HG02763 (cell line): ENCODE results near the gene CMTM1.
"Not testable (repeated sequence)": the region's sequence is repeated elsewhere in the genome, so short reads cannot be mapped to it uniquely, and the experiment has no call there.

ENCODE experiments used
- ATAC-seq: cut with Tn5 transposase; IDR thresholded peaks from one replicate; pipeline ENCODE4 v1.9.1; 2021; ENCODE audit warnings: mild to moderate bottlenecking, moderate library complexity; ENCODE audit not compliant: unreplicated experiment

Gene CMTM1

DNA sequence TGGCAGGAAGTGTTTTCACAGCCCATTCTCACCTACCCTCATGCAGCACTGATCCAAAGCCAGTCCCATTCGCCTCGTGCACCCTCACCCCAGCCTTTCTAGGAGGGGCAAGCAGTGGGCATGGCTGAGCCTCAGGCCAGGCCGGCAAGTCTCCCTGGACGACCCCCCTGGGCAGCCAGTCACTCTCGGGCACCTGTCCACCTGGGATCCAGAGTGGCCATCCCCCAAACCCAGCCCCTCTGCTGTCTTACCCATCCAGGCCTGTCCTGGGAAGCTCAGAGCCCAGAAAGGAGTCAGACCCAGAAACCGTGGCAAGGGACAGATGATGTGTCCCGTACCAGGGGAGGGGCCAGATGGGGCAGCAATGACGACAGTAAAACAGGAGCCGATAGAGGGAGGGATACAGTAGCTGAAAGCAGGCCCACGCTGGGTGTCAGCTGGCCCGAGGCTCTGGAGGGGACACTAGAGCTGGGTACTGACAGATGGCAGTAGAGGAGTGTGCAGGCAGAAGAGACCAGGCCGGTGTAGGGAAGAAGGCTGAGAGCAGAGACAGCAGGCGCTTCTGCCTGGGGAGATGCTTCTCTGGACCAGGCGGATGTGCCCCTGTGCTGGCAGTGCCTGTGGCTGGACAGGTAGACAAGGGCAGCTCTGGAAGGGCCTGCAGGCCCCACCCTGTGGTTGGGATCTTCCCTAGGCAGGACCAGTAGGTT, 44.0 kb downstream of the CMTM1 start:
- no peak for ATAC-seq

DNA sequence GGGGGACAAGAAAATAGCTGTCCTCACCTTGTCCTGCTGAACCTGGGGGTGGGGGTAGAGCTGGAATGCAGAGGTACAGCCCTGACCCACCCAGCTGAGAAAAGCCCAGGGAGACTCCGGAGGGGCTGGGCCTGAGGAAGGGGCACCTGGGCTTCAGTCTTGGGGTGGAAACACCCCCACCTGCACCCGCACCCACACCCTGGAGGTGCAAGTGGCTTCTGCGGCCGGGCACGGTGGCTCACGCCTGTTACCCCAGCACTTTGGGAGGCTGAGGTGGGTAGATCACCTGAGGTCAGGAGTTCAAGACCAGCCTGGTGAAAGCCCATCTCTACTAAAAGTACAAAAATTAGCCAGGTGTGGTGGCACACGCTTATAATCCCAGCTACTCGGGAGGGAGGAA, 45.7 kb downstream of the CMTM1 start:
- ATAC-seq = not testable (repeated sequence)

DNA sequence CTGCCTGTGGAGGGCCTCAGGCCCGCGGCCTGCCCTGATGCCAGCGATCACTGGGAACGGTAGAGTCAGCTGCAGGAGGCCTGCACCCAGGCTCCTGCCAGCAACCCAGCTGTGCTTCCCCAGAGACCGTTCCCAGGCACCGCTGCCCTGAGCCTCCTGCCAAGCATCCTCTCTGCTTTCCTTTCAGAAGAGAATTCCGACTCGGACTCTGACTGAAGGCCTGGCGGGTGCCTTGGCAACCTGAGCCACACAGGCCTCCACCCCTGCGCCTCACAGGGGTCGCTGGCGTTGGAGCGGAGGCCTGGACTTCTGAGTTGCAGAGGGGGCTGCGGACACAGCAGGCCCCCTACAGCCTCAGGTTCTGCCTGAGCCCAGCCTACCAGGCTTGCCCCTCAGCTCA, 46.2 kb downstream of the CMTM1 start:
- no peak for ATAC-seq

DNA sequence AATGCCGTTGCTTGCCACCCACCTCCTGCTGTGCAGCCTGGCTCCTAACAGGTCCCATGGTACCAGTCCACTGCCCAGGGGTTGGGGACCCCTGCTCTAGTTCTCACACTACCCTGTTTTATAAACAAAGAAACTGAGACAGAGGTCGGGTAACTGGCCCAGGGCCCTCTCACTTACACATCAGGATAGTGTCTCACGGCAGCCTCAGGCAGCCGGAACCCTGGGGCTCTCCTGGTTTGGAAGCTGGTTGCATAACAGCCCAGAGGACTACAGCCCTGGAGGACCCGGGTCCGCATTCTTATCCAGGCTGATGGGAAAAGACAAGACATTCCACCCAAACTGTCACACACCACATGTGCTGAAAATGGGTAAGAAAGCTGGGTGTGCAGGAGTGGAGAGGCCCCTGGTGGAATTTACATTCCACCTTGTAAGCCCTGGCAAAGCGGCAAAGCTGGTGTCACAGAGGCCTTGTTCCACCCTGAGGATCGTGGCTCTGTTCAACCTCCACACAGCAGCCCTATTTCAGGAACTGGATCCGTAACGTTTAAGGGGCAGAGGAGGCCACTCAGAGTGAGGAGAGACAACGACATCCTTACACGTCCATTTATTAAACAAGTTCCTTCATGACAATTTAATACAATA, 48.0 kb downstream of the CMTM1 start:
- ATAC-seq = no peak

DNA sequence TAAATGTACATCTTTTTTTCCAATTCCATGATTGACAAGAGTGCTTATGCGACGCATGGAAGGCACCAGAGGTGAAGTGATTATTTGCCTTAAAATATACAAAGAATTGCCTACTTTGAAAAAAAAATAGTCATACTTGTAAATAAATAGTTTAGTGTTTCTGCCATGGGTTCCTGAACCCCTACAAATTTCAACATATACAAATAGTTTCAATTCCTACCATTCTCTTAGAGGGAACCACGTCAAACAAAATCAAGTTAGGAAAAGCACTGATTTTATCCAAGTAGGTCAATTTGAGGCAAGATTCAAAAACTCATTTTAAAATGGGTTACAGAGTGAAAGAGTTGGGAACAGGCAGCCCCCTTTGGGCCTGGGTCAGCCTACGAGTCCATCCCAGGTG, 49.9 kb downstream of the CMTM1 start:
- ATAC-seq = no peak

DNA sequence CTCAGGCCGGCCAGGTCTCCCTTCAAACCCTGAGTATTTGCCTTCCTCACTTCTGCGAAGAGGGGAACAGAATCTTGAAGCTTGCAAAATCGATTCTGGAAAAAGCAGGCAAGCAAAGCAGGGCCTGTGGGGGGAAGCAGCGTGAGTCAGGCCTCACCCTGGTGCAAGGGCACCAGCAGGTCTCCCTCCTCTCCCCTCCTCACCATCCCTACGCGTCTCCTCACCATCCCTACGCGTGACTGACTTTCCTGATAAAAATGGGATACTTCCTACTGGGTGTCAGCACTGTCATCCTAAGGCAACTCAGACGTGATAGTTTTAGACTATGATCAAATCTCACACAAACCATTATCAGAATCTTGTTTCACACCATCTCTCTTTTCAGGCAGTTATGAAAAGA, 50.4 kb downstream of the CMTM1 start:
- no peak for ATAC-seq

DNA sequence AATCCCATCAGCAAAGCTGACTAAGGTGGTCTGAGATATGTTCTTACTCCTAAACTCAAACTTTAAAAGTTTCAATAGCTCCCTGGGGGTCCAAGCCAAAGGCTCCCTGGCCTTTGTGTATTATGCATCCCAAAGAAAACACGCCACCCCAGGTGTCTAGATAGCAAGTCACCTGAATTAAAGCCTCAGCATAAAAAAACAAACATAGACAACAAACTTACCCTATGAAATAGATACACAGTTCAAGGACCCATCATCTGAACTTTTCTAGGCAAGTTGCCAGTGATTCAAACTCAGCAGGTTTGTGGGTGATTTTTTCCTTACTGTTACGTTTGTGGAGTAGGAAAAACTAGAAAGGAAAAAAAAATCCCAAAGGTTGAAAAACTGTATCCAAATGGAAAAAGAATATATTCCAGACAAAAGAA, 50.8 kb downstream of the CMTM1 start:
- ATAC-seq = no peak

DNA sequence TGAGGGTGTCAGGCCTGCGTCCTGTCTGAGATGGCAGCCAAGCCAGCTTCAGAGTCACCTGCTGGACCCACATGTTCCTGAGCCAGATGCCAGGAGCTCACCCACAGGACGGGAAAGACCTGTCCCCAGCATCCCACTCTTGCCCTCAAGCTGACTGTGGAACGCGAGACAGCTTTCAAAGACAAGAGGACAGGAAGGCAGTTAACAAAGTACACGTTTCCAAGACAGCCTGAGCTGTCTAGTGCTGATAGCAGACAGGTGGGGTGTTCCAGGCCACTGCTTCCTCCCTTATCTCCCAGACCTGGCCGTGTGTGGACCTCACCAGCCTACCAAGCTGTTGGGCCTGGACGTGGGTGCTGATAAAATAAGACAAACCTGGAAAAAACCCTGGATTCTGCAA, 51.5 kb downstream of the CMTM1 start:
- no peak for ATAC-seq

DNA sequence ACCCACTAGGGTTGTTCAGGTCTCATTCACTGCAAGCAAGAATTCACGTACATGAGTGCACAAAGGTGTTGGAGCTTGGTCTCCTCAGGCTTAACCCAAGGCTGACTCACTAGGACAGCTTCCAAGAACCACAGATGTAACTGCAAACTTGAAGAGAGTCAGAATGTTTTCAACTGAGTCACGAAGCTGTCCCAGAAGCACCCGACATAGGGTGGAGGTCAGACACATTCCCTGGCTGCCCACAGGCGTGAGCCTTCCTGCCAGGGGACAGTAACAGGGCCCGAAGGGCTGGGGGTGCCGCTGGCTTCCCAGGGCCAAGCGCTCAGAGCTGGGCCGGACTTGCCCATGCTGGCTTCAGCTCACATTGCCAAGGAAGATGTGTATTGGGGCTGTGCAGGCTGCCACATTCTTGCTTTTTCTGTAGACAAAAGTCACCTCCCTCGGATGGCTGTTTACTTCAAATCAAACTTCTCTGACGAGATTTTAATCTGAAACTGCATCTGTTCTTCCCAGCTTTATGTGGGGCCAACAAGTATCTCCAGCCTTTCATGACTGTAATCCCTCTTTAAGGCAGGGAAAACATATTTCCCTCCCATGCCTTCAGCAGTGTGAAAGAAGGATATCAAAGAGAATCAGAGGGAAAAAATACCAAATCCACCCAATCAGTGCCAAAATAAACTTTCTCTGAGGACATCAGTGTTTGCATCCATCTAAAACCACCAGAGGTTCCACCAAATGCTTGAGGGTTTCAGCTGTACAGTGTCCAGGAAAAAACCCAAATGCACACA, 52.5 kb downstream of the CMTM1 start:
- no peak for ATAC-seq

DNA sequence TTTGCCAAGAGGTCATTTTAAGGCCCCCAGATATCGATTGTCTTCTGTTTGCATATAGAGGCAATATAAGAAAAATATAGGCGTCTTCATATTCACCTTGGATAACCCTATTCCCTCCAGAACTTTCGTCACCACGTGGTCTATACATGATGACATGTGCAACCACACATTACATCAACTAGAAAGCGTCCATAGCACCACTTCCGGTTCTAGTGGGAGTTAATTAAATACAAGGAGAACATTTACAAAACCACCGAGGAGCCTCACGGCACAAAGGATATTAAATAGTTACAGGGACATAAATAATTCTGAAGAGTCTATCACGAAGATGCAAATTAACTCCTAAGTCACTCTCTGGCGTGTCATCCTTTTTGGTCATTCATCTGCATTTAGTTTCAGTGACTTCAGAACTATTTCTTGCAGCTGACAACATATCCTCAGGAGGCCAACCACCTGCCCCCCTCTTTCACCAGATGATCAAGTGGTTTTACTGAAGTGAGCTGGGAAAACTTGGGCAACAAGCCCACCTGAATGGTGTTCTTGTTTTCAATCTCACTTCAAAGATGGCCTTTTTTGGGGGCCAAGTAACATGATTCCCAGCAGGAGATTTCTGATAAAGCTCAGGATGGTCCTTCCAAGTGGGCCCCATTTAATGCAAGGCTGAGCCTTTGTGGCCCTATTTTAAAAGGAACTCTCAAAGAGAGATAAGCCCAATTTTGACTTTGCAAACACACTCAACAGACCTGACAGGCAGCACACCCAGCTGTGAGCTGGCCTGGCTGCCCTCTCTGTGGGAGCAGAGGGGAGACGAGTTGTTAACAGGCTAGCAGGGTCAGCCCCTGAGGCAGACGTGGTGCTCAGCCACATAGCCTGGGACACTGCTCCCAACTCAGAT, 53.5 kb downstream of the CMTM1 start:
- ATAC-seq = no peak

DNA sequence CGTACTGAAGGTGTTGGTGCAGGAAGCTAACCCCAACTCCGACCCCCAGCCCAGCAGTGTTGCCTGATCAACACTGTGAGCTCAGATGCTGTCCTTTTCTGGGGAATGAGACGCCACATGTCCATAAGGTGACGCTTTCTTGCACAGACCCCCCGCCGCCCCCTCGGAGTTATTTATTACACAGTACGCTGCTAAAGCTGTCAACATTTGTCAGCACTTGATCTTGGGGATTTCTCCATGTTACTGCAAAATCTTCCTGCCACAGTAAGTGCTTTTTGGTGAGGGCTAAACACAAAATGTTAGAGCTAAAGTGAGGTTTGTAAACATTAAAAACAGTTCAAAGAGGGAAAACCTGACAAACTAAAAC, 54.2 kb downstream of the CMTM1 start:
- no peak for ATAC-seq

DNA sequence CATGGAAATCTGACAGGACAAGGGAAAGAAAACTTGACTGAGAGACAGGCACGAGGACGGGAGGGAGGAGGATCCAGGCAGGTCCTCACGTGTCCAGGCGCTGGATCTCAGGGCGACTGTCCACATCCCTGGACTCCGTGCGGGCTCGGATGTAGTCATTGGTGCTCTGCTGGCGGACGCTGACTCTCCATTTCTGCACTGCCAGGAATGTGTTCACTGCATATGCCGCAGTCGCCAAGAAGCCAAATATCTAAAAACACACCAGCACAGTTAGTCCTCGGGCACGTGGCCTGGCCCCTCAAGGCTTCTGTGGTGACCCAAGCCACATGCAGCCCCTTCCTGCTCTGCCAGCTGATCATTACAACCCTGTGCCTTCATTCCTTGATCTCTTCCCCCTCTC, 55.7 kb downstream of the CMTM1 start:
- ATAC-seq = no peak

DNA sequence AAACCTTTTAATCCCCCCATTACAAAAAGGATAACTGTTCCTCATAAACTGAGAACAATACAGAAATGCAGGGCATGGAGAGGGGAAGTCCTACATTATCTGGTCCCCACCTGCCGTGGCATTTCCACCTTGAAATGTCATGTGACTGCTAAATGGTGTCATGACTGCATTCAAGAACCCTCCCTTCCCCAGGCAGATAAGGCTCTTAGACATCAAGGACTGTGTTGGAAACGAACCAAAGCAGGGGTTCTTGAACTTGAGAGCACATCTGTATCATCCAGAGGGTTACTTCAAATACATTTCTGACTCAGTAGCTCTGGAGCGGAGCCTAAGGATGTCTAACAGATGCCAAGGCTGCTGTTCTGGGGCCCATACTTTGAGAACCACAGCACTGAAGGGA, 56.6 kb downstream of the CMTM1 start:
- no peak for ATAC-seq

DNA sequence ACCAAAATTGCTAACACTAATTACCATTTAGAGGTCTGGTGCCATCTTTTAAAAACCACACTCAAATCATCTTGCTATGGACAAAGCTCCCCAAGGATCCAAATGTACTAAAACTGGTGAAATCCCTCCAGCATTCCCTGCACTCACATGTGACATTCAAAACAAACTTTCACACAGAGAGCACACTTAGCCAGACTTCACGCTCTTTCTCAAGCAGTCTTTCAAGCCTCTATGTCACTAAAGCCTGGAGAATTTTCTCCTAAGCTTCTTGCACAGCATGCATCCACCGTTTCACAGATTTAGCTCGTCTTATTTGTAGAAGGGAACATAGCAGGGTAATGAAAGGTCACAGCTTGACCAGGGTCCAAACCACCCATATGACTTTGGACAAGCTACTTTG, 57.5 kb downstream of the CMTM1 start:
- ATAC-seq = no peak

DNA sequence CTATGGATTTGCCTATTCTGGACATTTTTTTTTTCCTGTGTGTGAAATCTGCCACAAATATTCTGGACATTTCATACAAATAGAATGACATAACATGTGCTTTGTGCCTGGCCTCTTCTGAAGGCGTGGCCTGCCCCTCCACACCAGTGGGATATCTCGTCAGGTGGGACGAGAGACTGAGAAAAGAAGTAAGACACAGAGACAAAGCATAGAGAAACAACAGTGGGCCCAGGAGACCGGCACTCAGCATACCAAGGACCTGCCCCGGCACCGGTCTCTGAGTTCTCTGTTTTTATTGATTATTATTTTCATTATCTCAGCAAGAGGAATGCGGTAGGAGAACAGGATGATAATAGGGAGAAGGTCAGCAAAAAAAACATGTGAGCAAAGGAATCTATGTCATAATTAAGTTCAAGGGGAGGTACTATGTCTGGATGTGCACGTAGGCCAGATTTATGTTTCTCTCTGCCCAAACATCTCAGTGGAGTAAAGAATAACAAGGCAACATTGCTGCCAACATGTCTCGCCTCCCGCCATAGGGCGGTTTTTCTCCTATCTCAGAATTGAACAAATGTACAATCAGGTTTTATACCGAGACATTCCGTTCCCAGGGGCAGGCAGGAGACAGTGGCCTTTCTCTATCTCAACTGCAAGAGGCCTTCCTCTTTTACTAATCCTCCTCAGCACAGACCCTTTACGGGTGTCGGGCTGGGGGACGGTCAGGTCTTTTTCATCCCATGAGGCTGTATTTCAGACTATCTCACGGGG, 61.6 kb downstream of the CMTM1 start:
- not testable (repeated sequence) for ATAC-seq
